Heart left ventricle (tissue), 16 donors: ENCODE results near the gene RAB44. TPM values are rescaled to one million over a fixed set of nuclear protein-coding genes. Genes with fewer than 3 reads are reported as not detected.

Experiments used
- ATAC-seq, 4 donors: fragments of 200-7000 bp; cut with Tn5 transposase; one replicate each; pipeline ENCODE4 v1.9.1; 2020 to 2022; ENCODE audit warnings: moderate library complexity in 4 of 4, mild to moderate bottlenecking in 3 of 4, moderate number of reproducible peaks in 1 of 4
- DNase-seq, 5 donors: peaks; one replicate each; pipeline ENCODE4 v3.0.0-alpha.2; 2020
- H3K27ac ChIP-seq, 12 donors: fragments of 200-600 bp; sonication (generic) in 4 of 12; one replicate each; pipeline versions ENCODE4 v1.5.0 to v1.8.0; 2016 to 2022; ENCODE audit warnings: mild to moderate bottlenecking in 2 of 12
- H3K27me3 ChIP-seq, 9 donors: fragments of 200-600 bp; sonication (generic) in 2 of 9; one replicate each; pipeline versions ENCODE4 v1.5.1 to v1.8.0; 2016 to 2022; ENCODE audit warnings: mild to moderate bottlenecking in 3 of 9
- H3K36me3 ChIP-seq, 9 donors: fragments of 200-600 bp; sonication (generic) in 2 of 9; one replicate each; pipeline versions ENCODE4 v1.5.0 to v1.8.0; 2018 to 2022; ENCODE audit warnings: mild to moderate bottlenecking in 2 of 9
- H3K4me1 ChIP-seq, 12 donors: fragments of 200-600 bp; sonication (generic) in 4 of 12; one replicate each; pipeline versions ENCODE4 v1.5.0 to v1.8.0; 2016 to 2022; ENCODE audit warnings: mild to moderate bottlenecking in 3 of 12
- H3K4me3 ChIP-seq, 12 donors: fragments of 200-600 bp; sonication (generic) in 4 of 12; one replicate each; pipeline versions ENCODE4 v1.5.0 to v1.8.0; 2017 to 2022; ENCODE audit warnings: mild to moderate bottlenecking in 9 of 12, moderate library complexity in 4 of 12
- H3K9me3 ChIP-seq, 12 donors: fragments of 200-600 bp; sonication (generic) in 4 of 12; one replicate each; pipeline versions ENCODE4 v1.5.0 to v1.8.0; 2016 to 2022; ENCODE audit warnings: mild to moderate bottlenecking in 1 of 12
- POLR2A ChIP-seq, 2 donors: fragments of 450-650 bp; IDR thresholded peaks; one replicate each; pipeline ENCODE4 v1.6.1; 2017; ENCODE audit warnings: antibody characterized with exemption in 2 of 2, mild to moderate bottlenecking in 2 of 2, moderate library complexity in 2 of 2
- WGBS, 4 donors: extraction: QIAGEN DNeasy Blood & Tissue Kit in 2 of 4; methylation state at CpG; one replicate each; pipeline versions ENCODE4 v1.1.5 to v1.1.7; 2013 to 2018; 5-methylcytosine and 5-hydroxymethylcytosine counted together
- intact Hi-C, 10 donors: fragments of 100-400 bp; cut with DNase I; formaldehyde crosslinking; loops; one replicate each; pipeline versions ENCODE4 v1.11.1 to v1.14.2; 2022
- polyA plus RNA-seq, 2 donors: library from polyadenylated mRNA; stranded (reverse); fragments of 200-250 nt; gene quantifications; one replicate each; pipeline ENCODE4 v1.2.3, GENCODE V29; 2013
- total RNA-seq, 9 donors: library from RNA; depleted of rRNA in 2 of 9; stranded (reverse); fragments of >200 nt in 2 of 9; fragmentation: NEBNext Ultra II Directional in 3 of 9; extraction: Animal tissue kit (Norgen Biotek cat#: 25700) in 3 of 9; gene quantifications; one replicate each; pipeline versions ENCODE4 v1.1.0 to v1.2.4, GENCODE V29; 2016 to 2023
- TF ChIP-seq, protein P1 (sequence below), 12 donors: fragments of 200-600 bp; sonication (generic) in 4 of 12; IDR thresholded peaks; one replicate each; pipeline versions ENCODE4 v1.5.0 to v1.8.0; 2018 to 2022; ENCODE audit warnings: antibody characterized with exemption in 12 of 12, mild to moderate bottlenecking in 5 of 12
- donor health status: ischemic (EF 13 %, LVEDD 7.1; RV severe dilation, severe dysfunction).
- donor health status: healthy with polysubstance abuse.
- donor health status: DM: no; HTN: yes; CAD: no.
- donor health status: DM: no; HTN: no; CAD: no.
- donor health status: ischemic (EF 25% LVEDD 6.9; RV normal size, moderate dysfunction).
- donor health status: ischemic (EF 25% LVEDD 5.7; RV mildly dilated, moderate dysfunction).
- donor health status: healthy.
- donor health status: DM: yes; HTN: yes; CAD: no.
- donor health status: ischemic (EF 35%, LVEDD 5.7; RV mildly dilated, moderate dysfunction).
- donor health status: nonischemic (EF 11% LVEDD 7.7; RV severe dilation, severe dysfunction).
- donor health status: DM: yes; HTN: yes; CAD: no.
- donor health status: PGD.
- donor health status: ischemic (EF 29% LVEDD 5.4; RV normal size, mild dysfunction).
- donor health status: nonischemic (EF 23%, LVEDD 6.1; RV moderate dilation, normal function).

The RAB44 gene
- total and polyA plus RNA-seq, 11 donors = 0.04 to 0.32 (median 0.08) TPM; not detected in 5

- Histone ChIP-seq H3K36me3 (no peaks in the 10 kb centered on the region), H3K27ac (no peak overlapping the region), H3K4me3 (no peak overlapping the region), H3K4me1 (peaks cover 0 to 32% (median 11%) of the 10 kb centered on the region in 12 donors), H3K9me3 (no peaks in the 10 kb centered on the region), H3K27me3 (no peaks in the 10 kb centered on the region)
- 90 to 100% (median 99%) methylated on average over 2 of the region's 2 CpGs for WGBS, 4 donors
- ATAC-seq (no peak), DNase-seq (no peak)
- TF ChIP-seq, protein P1, sequence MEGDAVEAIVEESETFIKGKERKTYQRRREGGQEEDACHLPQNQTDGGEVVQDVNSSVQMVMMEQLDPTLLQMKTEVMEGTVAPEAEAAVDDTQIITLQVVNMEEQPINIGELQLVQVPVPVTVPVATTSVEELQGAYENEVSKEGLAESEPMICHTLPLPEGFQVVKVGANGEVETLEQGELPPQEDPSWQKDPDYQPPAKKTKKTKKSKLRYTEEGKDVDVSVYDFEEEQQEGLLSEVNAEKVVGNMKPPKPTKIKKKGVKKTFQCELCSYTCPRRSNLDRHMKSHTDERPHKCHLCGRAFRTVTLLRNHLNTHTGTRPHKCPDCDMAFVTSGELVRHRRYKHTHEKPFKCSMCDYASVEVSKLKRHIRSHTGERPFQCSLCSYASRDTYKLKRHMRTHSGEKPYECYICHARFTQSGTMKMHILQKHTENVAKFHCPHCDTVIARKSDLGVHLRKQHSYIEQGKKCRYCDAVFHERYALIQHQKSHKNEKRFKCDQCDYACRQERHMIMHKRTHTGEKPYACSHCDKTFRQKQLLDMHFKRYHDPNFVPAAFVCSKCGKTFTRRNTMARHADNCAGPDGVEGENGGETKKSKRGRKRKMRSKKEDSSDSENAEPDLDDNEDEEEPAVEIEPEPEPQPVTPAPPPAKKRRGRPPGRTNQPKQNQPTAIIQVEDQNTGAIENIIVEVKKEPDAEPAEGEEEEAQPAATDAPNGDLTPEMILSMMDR (IDR thresholded peaks at IDR 0.05) = no peak
- no peak for TF ChIP-seq POLR2A (IDR thresholded peaks at IDR 0.05)
- intact Hi-C loops = no loop called here
These were observed 31.3 kb upstream of the RAB44 start for GRCh38 chr6:36666287-36666686.

DNA sequence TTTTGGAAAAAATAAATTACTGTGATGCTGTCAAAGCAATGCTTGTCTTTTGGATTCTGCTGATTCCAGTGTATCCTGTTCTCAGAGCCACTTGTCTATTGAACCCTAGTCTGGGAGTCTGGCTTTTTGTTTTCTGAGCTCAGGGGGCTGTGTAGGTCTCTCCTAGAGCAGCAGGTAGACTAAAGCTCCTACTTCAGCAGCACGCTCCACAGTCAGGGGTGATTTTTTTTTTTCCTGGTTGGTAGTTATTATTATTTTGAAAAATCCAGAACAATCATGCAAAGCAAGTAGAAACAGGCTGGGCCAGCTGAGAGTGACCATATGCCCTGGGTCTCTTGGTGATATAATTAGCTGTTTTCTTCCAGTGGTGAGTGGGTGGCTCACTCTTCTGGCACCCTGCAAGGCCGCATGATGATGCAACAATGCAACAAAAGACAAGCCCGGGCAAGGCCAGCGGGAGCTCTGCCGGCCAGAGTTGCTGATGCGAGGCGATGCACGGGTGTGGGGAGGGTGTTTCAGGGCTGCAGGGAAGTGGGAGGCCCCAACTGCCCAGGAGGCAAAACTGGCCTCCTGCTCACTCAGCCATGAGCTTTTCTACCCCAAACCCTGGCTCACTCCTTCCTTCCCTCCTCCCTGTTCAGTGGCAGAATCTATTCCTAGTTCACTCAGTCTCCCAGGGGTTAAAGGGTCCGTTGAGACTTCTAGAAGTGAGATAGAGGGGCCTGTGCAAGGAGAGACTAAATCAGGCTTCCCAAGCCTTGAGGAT lies 30.6 kb upstream of the RAB44 start:
- H3K9me3 ChIP-seq = no peaks in the 10 kb centered on the region
- H3K36me3 ChIP-seq = no peaks in the 10 kb centered on the region
- peaks cover 0 to 32% (median 10%) of the 10 kb centered on the region in 12 donors for H3K4me1 ChIP-seq
- DNase-seq (peak; percentile 55 to 88 (median 84)), ATAC-seq (peak; percentile 71 to 94 (median 90))
- no peak for TF ChIP-seq POLR2A (IDR thresholded peaks at IDR 0.05)
- TF ChIP-seq, protein P1 (IDR thresholded peaks at IDR 0.05) = no peak
- peak overlapping the region in 4 of 12 donors; percentile 30 to 69 (median 51) for H3K27ac ChIP-seq
- intact Hi-C loops = no loop called here
- H3K4me3 ChIP-seq = no peak overlapping the region
- H3K27me3 ChIP-seq = no peaks in the 10 kb centered on the region
- 53 to 62% (median 59%) methylated on average over 7 to 9 of the region's 9 CpGs for WGBS, 4 donors

GRCh38 chr6:36668591-36668990 lies 29.0 kb upstream of the RAB44 start:
- intact Hi-C loops = no loop called here
- no peak for ATAC-seq
- TF ChIP-seq, protein P1 (IDR thresholded peaks at IDR 0.05) = no peak
- no peak for TF ChIP-seq POLR2A (IDR thresholded peaks at IDR 0.05)

GRCh38 chr6:36669002-36669401 lies 28.6 kb upstream of the RAB44 start:
- TF ChIP-seq, protein P1 (IDR thresholded peaks at IDR 0.05) = no peak
- no peak for TF ChIP-seq POLR2A (IDR thresholded peaks at IDR 0.05)
- Histone ChIP-seq H3K9me3 (no peaks in the 10 kb centered on the region), H3K4me3 (no peak overlapping the region), H3K36me3 (no peaks in the 10 kb centered on the region), H3K27ac (no peak overlapping the region), H3K27me3 (no peaks in the 10 kb centered on the region), H3K4me1 (peaks cover 0 to 26% (median 10%) of the 10 kb centered on the region in 12 donors)
- intact Hi-C loops = no loop called here
- DNase-seq (no peak), ATAC-seq (no peak)
- 83 to 96% (median 89%) methylated on average over 5 to 6 of the region's 6 CpGs for WGBS, 4 donors

More at GRCh38 chr6:36668591-36668990, 29.0 kb upstream of the RAB44 start:
- Histone ChIP-seq H3K4me3 (no peak overlapping the region), H3K4me1 (peaks cover 0 to 29% (median 10%) of the 10 kb centered on the region in 12 donors), H3K9me3 (no peaks in the 10 kb centered on the region), H3K27me3 (no peaks in the 10 kb centered on the region), H3K27ac (no peak overlapping the region), H3K36me3 (no peaks in the 10 kb centered on the region)
- no peak for DNase-seq
- 84 to 94% (median 90%) methylated on average over 7 of the region's 7 CpGs for WGBS, 4 donors
